Osteocyte (in vitro differentiated cells): ENCODE results near the gene THRB. TPM values are rescaled to one million over a fixed set of nuclear protein-coding genes. Genes with fewer than 3 reads are reported as not detected.

Experiments
- DNase-seq: peaks from one replicate; pipeline ENCODE4 v3.0.0; 2021; ENCODE audit warnings: mixed read lengths; ENCODE audit not compliant: unreplicated experiment; ENCODE audit errors: extremely low spot score
- H3K27ac Mint-ChIP-seq: one replicate; pipeline ENCODE4 v1.8.0; 2021; ENCODE audit warnings: mild to moderate bottlenecking, mixed read lengths; ENCODE audit not compliant: unreplicated experiment
- H3K27me3 Mint-ChIP-seq: one replicate; pipeline ENCODE4 v1.8.0; 2021; ENCODE audit warnings: mixed read lengths; ENCODE audit not compliant: unreplicated experiment
- H3K36me3 Mint-ChIP-seq: one replicate; pipeline ENCODE4 v1.8.0; 2021; ENCODE audit warnings: mixed read lengths; ENCODE audit not compliant: unreplicated experiment
- H3K4me1 Mint-ChIP-seq: one replicate; pipeline ENCODE4 v1.8.0; 2021; ENCODE audit warnings: mixed read lengths; ENCODE audit not compliant: unreplicated experiment
- H3K4me3 Mint-ChIP-seq: one replicate; pipeline ENCODE4 v1.8.0; 2021; ENCODE audit warnings: mild to moderate bottlenecking, moderate library complexity, mixed read lengths; ENCODE audit not compliant: unreplicated experiment
- H3K9me3 Mint-ChIP-seq: one replicate; pipeline ENCODE4 v1.8.0; 2021; ENCODE audit warnings: mixed read lengths; ENCODE audit not compliant: unreplicated experiment
- CTCF ChIP-seq: fragments of 200-600 bp; sonication (generic); IDR thresholded peaks from 2 replicates; pipeline ENCODE4 v1.5.0; 2021; ENCODE audit warnings: antibody characterized with exemption, mild to moderate bottlenecking, moderate library complexity
- total RNA-seq: library from RNA; stranded (reverse); gene quantifications from 2 replicates; pipeline ENCODE4 v1.2.1, GENCODE V29; 2021

Gene THRB
- total RNA-seq, 1 donor from 2014 or later: 4.6 TPM

- DNase-seq: no peak
- Mint-ChIP-seq H3K27me3 (no peaks in the 10 kb centered on the region), H3K4me3 (no peak overlapping the region), H3K9me3 (peaks cover 10% of the 10 kb centered on the region), H3K36me3 (no peaks in the 10 kb centered on the region), H3K4me1 (peaks cover 6% of the 10 kb centered on the region), H3K27ac (no peak overlapping the region)
- no peak for TF ChIP-seq CTCF
Measured at GRCh38 chr3:24396338-24396737, 98.3 kb downstream of the THRB start.

- no peak for TF ChIP-seq CTCF
- Mint-ChIP-seq H3K4me1 (peaks cover 2% of the 10 kb centered on the region), H3K36me3 (no peaks in the 10 kb centered on the region), H3K27me3 (no peaks in the 10 kb centered on the region), H3K9me3 (peaks cover 10% of the 10 kb centered on the region), H3K27ac (no peak overlapping the region), H3K4me3 (no peak overlapping the region)
- DNase-seq: no peak
Measured at GRCh38 chr3:24394754-24395153, 99.9 kb downstream of the THRB start.

- no peak for TF ChIP-seq CTCF
- no peak overlapping the region for H3K4me3 Mint-ChIP-seq
- H3K27me3 Mint-ChIP-seq: no peaks in the 10 kb centered on the region
- no peak overlapping the region for H3K27ac Mint-ChIP-seq
- H3K9me3 Mint-ChIP-seq: peaks cover 10% of the 10 kb centered on the region
- no peaks in the 10 kb centered on the region for H3K36me3 Mint-ChIP-seq
- peaks cover 10% of the 10 kb centered on the region for H3K4me1 Mint-ChIP-seq
- DNase-seq: no peak
Measured at GRCh38 chr3:24393316-24393715, 101.3 kb downstream of the THRB start.

GRCh38 chr3:24390169-24391130 is 104.2 kb downstream of the THRB start:
- Mint-ChIP-seq H3K4me3 (no peak overlapping the region), H3K27ac (no peak overlapping the region), H3K36me3 (no peaks in the 10 kb centered on the region), H3K27me3 (no peaks in the 10 kb centered on the region), H3K4me1 (peaks cover 10% of the 10 kb centered on the region), H3K9me3 (peaks cover 4% of the 10 kb centered on the region)
- no peak for DNase-seq
- no peak for TF ChIP-seq CTCF
